ENCODE data around the gene RO60.
"Not testable (repeated sequence)": the region's sequence is repeated elsewhere in the genome, so short reads cannot be mapped to it uniquely, and the experiment has no call there.

The RO60 gene

GRCh38 chr1:193040011-193040410, 19.4 kb upstream of the RO60 start:
- no peak for ATAC-seq (ENCODE audit: low read depth)
- no peak for DNase-seq (ENCODE audit: low spot score in 2 of 2)
- Mint-ChIP-seq H3K36me3 (peaks cover 13% of the 10 kb centered on the region), H3K4me1 (peaks cover 15% of the 10 kb centered on the region), H3K27me3 (no peaks in the 10 kb centered on the region), H3K27ac (no peak overlapping the region), H3K4me3 (no peak overlapping the region), H3K9me3 (no peaks in the 10 kb centered on the region)

GRCh38 chr1:193042766-193043691, 16.4 kb upstream of the RO60 start:
- H3K27me3 Mint-ChIP-seq = no peaks in the 10 kb centered on the region
- peak overlapping the region; percentile 7 for H3K27ac Mint-ChIP-seq
- peaks cover 12% of the 10 kb centered on the region for H3K36me3 Mint-ChIP-seq
- ATAC-seq (ENCODE audit: low read depth) (no peak), DNase-seq (ENCODE audit: low spot score in 2 of 2) (no peak)
- peaks cover 3% of the 10 kb centered on the region for H3K4me1 Mint-ChIP-seq
- no peak overlapping the region for H3K4me3 Mint-ChIP-seq
- H3K9me3 Mint-ChIP-seq = no peaks in the 10 kb centered on the region

- not testable (repeated sequence) for DNase-seq (ENCODE audit: low spot score in 2 of 2); ATAC-seq (ENCODE audit: low read depth); H3K4me3 Mint-ChIP-seq; H3K4me1 Mint-ChIP-seq; H3K27ac Mint-ChIP-seq; H3K27me3 Mint-ChIP-seq; H3K9me3 Mint-ChIP-seq
- peaks cover 11% of the 10 kb centered on the region for H3K36me3 Mint-ChIP-seq
Measured at GRCh38 chr1:193048913-193049312, 10.5 kb upstream of the RO60 start.

GRCh38 chr1:193054169-193054675, 5.2 kb upstream of the RO60 start:
- DNase-seq (ENCODE audit: low spot score in 2 of 2) (no peak), ATAC-seq (ENCODE audit: low read depth) (no peak)
- Mint-ChIP-seq H3K9me3 (no peaks in the 10 kb centered on the region), H3K4me3 (no peak overlapping the region), H3K27me3 (no peaks in the 10 kb centered on the region), H3K27ac (no peak overlapping the region), H3K36me3 (peaks cover 4% of the 10 kb centered on the region), H3K4me1 (peaks cover 17% of the 10 kb centered on the region)

- no peaks in the 10 kb centered on the region for H3K9me3 Mint-ChIP-seq
- H3K4me1 Mint-ChIP-seq = peaks cover 24% of the 10 kb centered on the region
- no peaks in the 10 kb centered on the region for H3K27me3 Mint-ChIP-seq
- H3K4me3 Mint-ChIP-seq = peak overlapping the region; percentile 98
- H3K27ac Mint-ChIP-seq = peak overlapping the region; percentile 96
- peaks cover 1% of the 10 kb centered on the region for H3K36me3 Mint-ChIP-seq
- peak; percentile 16 for ATAC-seq (ENCODE audit: low read depth)
- peak; percentile 26 to 46 for DNase-seq (ENCODE audit: low spot score in 2 of 2)
Measured at GRCh38 chr1:193058529-193059281, 707 bp upstream of the RO60 start.

- H3K4me1 Mint-ChIP-seq = peaks cover 23% of the 10 kb centered on the region
- H3K27me3 Mint-ChIP-seq = no peaks in the 10 kb centered on the region
- no peak for ATAC-seq (ENCODE audit: low read depth)
- H3K9me3 Mint-ChIP-seq = no peaks in the 10 kb centered on the region
- peak overlapping the region; percentile 98 for H3K4me3 Mint-ChIP-seq
- H3K27ac Mint-ChIP-seq = peak overlapping the region; percentile 96
- peaks cover 1% of the 10 kb centered on the region for H3K36me3 Mint-ChIP-seq
- no peak for DNase-seq (ENCODE audit: low spot score in 2 of 2)
Measured at GRCh38 chr1:193060115-193060403, 647 bp downstream of the RO60 start.

GRCh38 chr1:193060406-193060805, 994 bp downstream of the RO60 start:
- H3K9me3 Mint-ChIP-seq = no peaks in the 10 kb centered on the region
- H3K27me3 Mint-ChIP-seq = no peaks in the 10 kb centered on the region
- ATAC-seq (ENCODE audit: low read depth) = no peak
- H3K27ac Mint-ChIP-seq = peak overlapping the region; percentile 96
- peak overlapping the region; percentile 43 for H3K4me3 Mint-ChIP-seq
- H3K36me3 Mint-ChIP-seq = peaks cover 1% of the 10 kb centered on the region
- peaks cover 24% of the 10 kb centered on the region for H3K4me1 Mint-ChIP-seq
- DNase-seq (ENCODE audit: low spot score in 2 of 2) = no peak

- no peaks in the 10 kb centered on the region for H3K9me3 Mint-ChIP-seq
- H3K4me1 Mint-ChIP-seq = peaks cover 27% of the 10 kb centered on the region
- ATAC-seq (ENCODE audit: low read depth) (no peak), DNase-seq (ENCODE audit: low spot score in 2 of 2) (no peak)
- peak overlapping the region; percentile 45 for H3K4me3 Mint-ChIP-seq
- no peaks in the 10 kb centered on the region for H3K27me3 Mint-ChIP-seq
- H3K27ac Mint-ChIP-seq = peak overlapping the region; percentile 21
- peaks cover 1% of the 10 kb centered on the region for H3K36me3 Mint-ChIP-seq
Measured at GRCh38 chr1:193060938-193061337, 1.5 kb downstream of the RO60 start.

GRCh38 chr1:193062698-193063463, 3.5 kb downstream of the RO60 start:
- H3K9me3 Mint-ChIP-seq = no peaks in the 10 kb centered on the region
- no peak for ATAC-seq (ENCODE audit: low read depth)
- no peak overlapping the region for H3K4me3 Mint-ChIP-seq
- peak overlapping the region; percentile 31 for H3K27ac Mint-ChIP-seq
- no peaks in the 10 kb centered on the region for H3K27me3 Mint-ChIP-seq
- peaks cover 33% of the 10 kb centered on the region for H3K4me1 Mint-ChIP-seq
- H3K36me3 Mint-ChIP-seq = peaks cover 1% of the 10 kb centered on the region
- DNase-seq (ENCODE audit: low spot score in 2 of 2) = no peak

GRCh38 chr1:193065954-193066353, 6.5 kb downstream of the RO60 start:
- Mint-ChIP-seq H3K4me1 (peaks cover 35% of the 10 kb centered on the region), H3K27ac (peak overlapping the region; percentile 62)

GRCh38 chr1:193066606-193067005, 7.2 kb downstream of the RO60 start:
- H3K27me3 Mint-ChIP-seq = no peaks in the 10 kb centered on the region
- H3K36me3 Mint-ChIP-seq = peaks cover 1% of the 10 kb centered on the region
- DNase-seq (ENCODE audit: low spot score in 2 of 2) (no peak), ATAC-seq (ENCODE audit: low read depth) (no peak)
- H3K27ac Mint-ChIP-seq = peak overlapping the region; percentile 62
- peaks cover 35% of the 10 kb centered on the region for H3K4me1 Mint-ChIP-seq
- no peak overlapping the region for H3K4me3 Mint-ChIP-seq
- no peaks in the 10 kb centered on the region for H3K9me3 Mint-ChIP-seq

More at GRCh38 chr1:193065954-193066353, 6.5 kb downstream of the RO60 start:
- Mint-ChIP-seq H3K9me3 (no peaks in the 10 kb centered on the region), H3K27me3 (no peaks in the 10 kb centered on the region), H3K36me3 (peaks cover 1% of the 10 kb centered on the region), H3K4me3 (no peak overlapping the region)
- no peak for DNase-seq (ENCODE audit: low spot score in 2 of 2)
- no peak for ATAC-seq (ENCODE audit: low read depth)

GRCh38 chr1:193068013-193068412, 8.6 kb downstream of the RO60 start:
- H3K9me3 Mint-ChIP-seq = no peaks in the 10 kb centered on the region
- ATAC-seq (ENCODE audit: low read depth) = peak; percentile 19
- H3K27me3 Mint-ChIP-seq = no peaks in the 10 kb centered on the region
- no peak for DNase-seq (ENCODE audit: low spot score in 2 of 2)
- H3K4me3 Mint-ChIP-seq = no peak overlapping the region
- peaks cover 35% of the 10 kb centered on the region for H3K4me1 Mint-ChIP-seq
- H3K36me3 Mint-ChIP-seq = peaks cover 1% of the 10 kb centered on the region
- H3K27ac Mint-ChIP-seq = peak overlapping the region; percentile 75

GRCh38 chr1:193069748-193070385, 10.5 kb downstream of the RO60 start:
- peak overlapping the region; percentile 19 for H3K27ac Mint-ChIP-seq
- no peaks in the 10 kb centered on the region for H3K27me3 Mint-ChIP-seq
- H3K4me3 Mint-ChIP-seq = no peak overlapping the region
- peaks cover 35% of the 10 kb centered on the region for H3K4me1 Mint-ChIP-seq
- DNase-seq (ENCODE audit: low spot score in 2 of 2) (no peak), ATAC-seq (ENCODE audit: low read depth) (peak; percentile 46)
- H3K36me3 Mint-ChIP-seq = peaks cover 1% of the 10 kb centered on the region
- H3K9me3 Mint-ChIP-seq = no peaks in the 10 kb centered on the region
